Motor neuron (in vitro differentiated cells): Measurements from ENCODE around the gene UCN. TPM values are rescaled to one million over a fixed set of nuclear protein-coding genes. Genes with fewer than 3 reads are reported as not detected.

ENCODE experiments used
- ATAC-seq, 8 experiments: fragments of 200-7000 bp; cut with Tn5 transposase; replicated peaks in 6 of 8; 2 replicates each; pipeline ENCODE4 v1.8.0; 2021; ENCODE audit warnings: mild to moderate bottlenecking in 8 of 8, moderate library complexity in 8 of 8
- H3K27ac ChIP-seq, 2 donors: fragments of 250-450 bp; sonication (Bioruptor Pico); 2 replicates each; pipeline ENCODE4 v1.9.0; 2021; ENCODE audit warnings: antibody characterized with exemption in 2 of 2, mild to moderate bottlenecking in 2 of 2, moderate library complexity in 1 of 2
- H3K4me1 ChIP-seq, 2 donors: fragments of 250-450 bp; sonication (Bioruptor Pico); replicated peaks in 1 of 2; 2 replicates each; pipeline ENCODE4 v1.6.1; 2021; ENCODE audit warnings: antibody characterized with exemption in 2 of 2, mild to moderate bottlenecking in 2 of 2, moderate library complexity in 1 of 2
- H3K4me3 ChIP-seq, 5 donors: fragments of 250-450 bp; sonication (Bioruptor Pico); 2 replicates each; pipeline ENCODE4 v1.9.0; 2021; ENCODE audit warnings: antibody characterized with exemption in 5 of 5, mild to moderate bottlenecking in 5 of 5, moderate library complexity in 4 of 5
- WGBS, 10 experiments: fragments of 450-650 bp; shearing (Covaris generic); methylation state at CpG; one replicate each; pipeline ENCODE4 v1.0.0; 2022; 5-methylcytosine and 5-hydroxymethylcytosine counted together
- in situ Hi-C, 9 experiments: fragments of 400-800 bp; cut with MboI; loops; one replicate each; pipeline ENCODE4 v1.15.0; 2021; ENCODE audit warnings: low sequenced_read_pairs in 9 of 9, low pct_unique_long_range_greater_than_20kb in 2 of 9; ENCODE audit not compliant: unreplicated experiment in 9 of 9
- total RNA-seq, 8 experiments: library from RNA; unstranded; fragments of 300-600 nt; gene quantifications; 2 replicates each; pipeline versions ENCODE4 v1.2.3 to v1.2.4, GENCODE V29; 2022

The UCN gene
- total RNA-seq, 8 experiments from 2014 or later: 0.61 to 3.5 (median 1.4) TPM; not detected in 1

GRCh38 chr2:27262379-27263286, 45.6 kb downstream of the UCN start, which contains the start of gene SLC30A3:
SLC30A3 (minus strand) TSS chr2:27263047; CDS start chr2:27262906, 141 bp downstream.
- peak within 1 kb of the TSS; percentile 13 to 35 (median 27) for H3K4me3 ChIP-seq
- H3K27ac ChIP-seq: no peak within 1 kb of the TSS
- in situ Hi-C loops: no loop called here
- no CpG with 5 or more reads among the region's 96 CpGs for WGBS, 10 experiments
- peaks cover 6 to 10% of the 10 kb centered on the region in 2 donors for H3K4me1 ChIP-seq
- ATAC-seq: peak; percentile 30 to 72 (median 46)

GRCh38 chr2:27261926-27262298, 46.3 kb downstream of the UCN start:
- no CpG with 5 or more reads among the region's 40 CpGs for WGBS, 10 experiments
- ATAC-seq: peak in 1 of 8 experiments; percentile 1
- peaks cover 6 to 10% of the 10 kb centered on the region in 2 donors for H3K4me1 ChIP-seq
- H3K4me3 ChIP-seq: peak overlapping the region; percentile 13 to 35 (median 27)
- in situ Hi-C loops: no loop called here
- H3K27ac ChIP-seq: no peak overlapping the region

- ATAC-seq: no peak
- H3K4me1 ChIP-seq: peaks cover 6 to 10% of the 10 kb centered on the region in 2 donors
- no peak overlapping the region for H3K27ac ChIP-seq
- H3K4me3 ChIP-seq: peak overlapping the region in 2 of 5 donors; percentile 29 to 35
- 0 to 73% (median 44%) methylated on average over 1 to 4 of the region's 11 CpGs; no CpG with 5 or more reads in 7 of the 10 experiments for WGBS, 10 experiments
- in situ Hi-C loops: no loop called here
Observed at GRCh38 chr2:27261241-27261925, 46.9 kb downstream of the UCN start.

GRCh38 chr2:27258051-27258450, 50.2 kb downstream of the UCN start:
- in situ Hi-C loops: no loop called here

More at GRCh38 chr2:27258051-27258450, 50.2 kb downstream of the UCN start:
- no peak overlapping the region for H3K4me3 ChIP-seq
- H3K4me1 ChIP-seq: peaks cover 0 to 6% of the 10 kb centered on the region in 2 donors
- no peak for ATAC-seq
- 40 to 100% (median 82%) methylated on average over 1 to 3 of the region's 8 CpGs; no CpG with 5 or more reads in 5 of the 10 experiments for WGBS, 10 experiments
- H3K27ac ChIP-seq: no peak overlapping the region

Other genes starting within 250 kb of the UCN start
- 100 to 1,000 TPM; 289 to 626 (median 350) TPM for gene OST4, start 236.8 kb downstream of the UCN start, total RNA-seq
- 10 to 100 TPM in 4 of 8 experiments, 1 to 10 TPM in 4; 1.4 to 24.6 (median 12.1) TPM for gene EMILIN1, start 229.8 kb downstream of the UCN start, total RNA-seq
- 1 to 10 TPM in 7 of 8 experiments, under 1 TPM in 1; 0.72 to 5.4 (median 3.4) TPM for gene KHK, start 221.7 kb downstream of the UCN start, total RNA-seq
- 10 to 100 TPM in 3 of 8 experiments, 1 to 10 TPM in 5; 4.4 to 27.3 (median 9.8) TPM for gene CGREF1, start 189.3 kb downstream of the UCN start, total RNA-seq
- 1 to 10 TPM in 6 of 8 experiments, under 1 TPM in 1, not detected in 1; 0.94 to 2.9 (median 1.7) TPM for gene ABHD1, start 184.6 kb downstream of the UCN start, total RNA-seq
- 10 to 100 TPM; 22.9 to 41.5 (median 38.2) TPM for gene PREB, start 173.8 kb downstream of the UCN start, total RNA-seq
- 1 to 10 TPM in 1 of 8 experiments, under 1 TPM in 5, not detected in 2; 0.11 to 1.5 (median 0.32) TPM for gene PRR30, start 169.0 kb downstream of the UCN start, total RNA-seq
- gene TCF23, start 159.4 kb downstream of the UCN start, total RNA-seq: under 1 TPM in 6 of 8 experiments, not detected in 2; 0.09 to 0.66 (median 0.23) TPM
- 100 to 1,000 TPM in 6 of 8 experiments, 10 to 100 TPM in 2; 77.0 to 252 (median 123) TPM for gene ATRAID, start 96.4 kb downstream of the UCN start, total RNA-seq
- gene SLC5A6, start 96.2 kb downstream of the UCN start, total RNA-seq: 10 to 100 TPM; 16.0 to 59.5 (median 33.7) TPM
- 10 to 100 TPM; 20.5 to 72.3 (median 31.5) TPM for gene CAD, start 91.1 kb downstream of the UCN start, total RNA-seq
- 1 to 10 TPM in 1 of 8 experiments, under 1 TPM in 7; 0.27 to 1.6 (median 0.61) TPM for gene SLC30A3, start 45.4 kb downstream of the UCN start, total RNA-seq
- not detected for gene DNAJC5G, start 33.0 kb downstream of the UCN start, total RNA-seq
- gene TRIM54, start 26.0 kb downstream of the UCN start, total RNA-seq: under 1 TPM in 7 of 8 experiments, not detected in 1; 0.25 to 1.00 (median 0.38) TPM
- gene MPV17, start 14.7 kb upstream of the UCN start, total RNA-seq: 100 to 1,000 TPM in 1 of 8 experiments, 10 to 100 TPM in 7; 36.7 to 141 (median 68.9) TPM
- gene GTF3C2, start 48.3 kb upstream of the UCN start, total RNA-seq: 10 to 100 TPM; 19.6 to 80.8 (median 33.0) TPM
- 10 to 100 TPM; 24.0 to 51.7 (median 34.6) TPM for gene EIF2B4, start 61.9 kb upstream of the UCN start, total RNA-seq
- gene SNX17, start 62.2 kb upstream of the UCN start, total RNA-seq: 100 to 1,000 TPM in 2 of 8 experiments, 10 to 100 TPM in 6; 46.1 to 142 (median 83.7) TPM
- 10 to 100 TPM; 12.7 to 22.5 (median 18.6) TPM for gene ZNF513, start 72.3 kb upstream of the UCN start, total RNA-seq
- 100 to 1,000 TPM in 2 of 8 experiments, 10 to 100 TPM in 6; 58.0 to 119 (median 77.6) TPM for gene PPM1G, start 101.1 kb upstream of the UCN start, total RNA-seq
- gene NRBP1, start 120.2 kb upstream of the UCN start, total RNA-seq: 100 to 1,000 TPM in 1 of 8 experiments, 10 to 100 TPM in 7; 48.8 to 108 (median 77.5) TPM
- 1 to 10 TPM in 6 of 8 experiments, under 1 TPM in 1, not detected in 1; 0.54 to 3.2 (median 1.7) TPM for gene KRTCAP3, start 133.9 kb upstream of the UCN start, total RNA-seq
- 10 to 100 TPM; 16.8 to 44.0 (median 24.7) TPM for gene IFT172, start 181.3 kb upstream of the UCN start, total RNA-seq
- 10 to 100 TPM in 1 of 8 experiments, 1 to 10 TPM in 7; 2.8 to 74.2 (median 6.8) TPM for gene FNDC4, start 186.8 kb upstream of the UCN start, total RNA-seq
- 1 to 10 TPM in 2 of 8 experiments, under 1 TPM in 5, not detected in 1; 0.16 to 2.4 (median 0.66) TPM for gene GCKR, start 188.4 kb upstream of the UCN start, total RNA-seq